Right hindlimb (tissue), 1 donor: ENCODE results near the gene AKAP14.
A peak's percentile ranks its signal among the peaks of the same experiment; 100 is the strongest.
"Not testable (repeated sequence)": the region's sequence is repeated elsewhere in the genome, so short reads cannot be mapped to it uniquely, and the experiment has no call there.

ENCODE experiments used
- DNase-seq: peaks from one replicate; pipeline ENCODE4 v3.0.0-alpha.2; 2018

Gene AKAP14

GRCh38 chrX:119935215-119935874 lies 39.7 kb downstream of the AKAP14 start:
- DNase-seq, result no peak

- no peak for DNase-seq
Observed at GRCh38 chrX:119941336-119941735, 45.6 kb downstream of the AKAP14 start.

- DNase-seq, result no peak
Observed at GRCh38 chrX:119942173-119942819, 46.6 kb downstream of the AKAP14 start.

GRCh38 chrX:119942831-119943184 lies 47.1 kb downstream of the AKAP14 start:
- DNase-seq, result peak; percentile 8

GRCh38 chrX:119943185-119943988 lies 47.7 kb downstream of the AKAP14 start, which contains the start of gene NKAP:
TSS of gene NKAP (minus strand) at chrX:119943751. CDS start at chrX:119943605, 146 bp downstream.
- peak; percentile 90 for DNase-seq

- no peak for DNase-seq
Observed at GRCh38 chrX:119945481-119945880, 49.8 kb downstream of the AKAP14 start.

GRCh38 chrX:119948381-119948780 lies 52.7 kb downstream of the AKAP14 start:
- DNase-seq, result no peak

GRCh38 chrX:119954374-119954773 lies 58.7 kb downstream of the AKAP14 start:
- DNase-seq, result no peak

GRCh38 chrX:119955807-119956570 lies 60.3 kb downstream of the AKAP14 start:
- DNase-seq, result not testable (repeated sequence)

- DNase-seq, result no peak
Observed at GRCh38 chrX:119960625-119961024, 64.9 kb downstream of the AKAP14 start.

- DNase-seq, result not testable (repeated sequence)
Observed at GRCh38 chrX:119966837-119967236, 71.1 kb downstream of the AKAP14 start.
